ENCODE results near the gene MAN1C1. TPM values are rescaled to one million over a fixed set of nuclear protein-coding genes. Genes with fewer than 3 reads are reported as not detected.

MAN1C1 gene
- total RNA-seq, 1 experiment from 2014 or later = 9.3 TPM

DNA sequence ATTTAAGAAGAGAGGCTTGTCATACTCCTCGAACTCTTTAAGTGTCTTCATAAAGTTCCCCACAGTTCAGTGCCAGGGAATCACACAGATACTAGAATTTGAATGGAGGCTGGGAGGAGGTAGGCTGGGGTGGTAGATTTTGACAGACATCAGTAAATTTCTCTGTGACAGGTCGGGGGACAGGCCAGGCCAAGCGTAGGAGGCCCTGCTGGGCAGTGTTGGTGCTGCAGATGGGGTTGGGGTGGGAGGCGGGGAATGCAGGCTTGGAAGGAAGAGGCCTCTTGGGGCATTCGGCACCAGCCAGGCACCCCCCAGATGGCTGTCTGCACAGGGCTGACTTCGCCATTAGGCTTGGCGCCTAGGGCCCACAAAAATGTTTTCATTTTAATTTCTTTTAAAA is 84.0 kb downstream of the MAN1C1 start:
- no peaks in the 10 kb centered on the region for H3K9me3 Mint-ChIP-seq
- no peak overlapping the region for H3K4ac ChIP-seq (ENCODE audit: low read depth, low read length)
- no peak overlapping the region for H3K56ac ChIP-seq (ENCODE audit: insufficient read length, low read depth, low read length)
- no peaks in the 10 kb centered on the region for H3K79me1 ChIP-seq (ENCODE audit: insufficient read depth, low read depth, low read length, poor library complexity, severe bottlenecking)
- H3K27me3 Mint-ChIP-seq (ENCODE audit: low read depth) = no peaks in the 10 kb centered on the region
- H2BK12ac ChIP-seq (ENCODE audit: insufficient read length, low read depth, low read length) = no peak overlapping the region
- H3K9me3 ChIP-seq (ENCODE audit: control insufficient read depth, low read depth, low read length) = no peaks in the 10 kb centered on the region
- WGBS (ENCODE audit: extremely low coverage, insufficient read length, low lambda C conversion rate) = no CpG with 5 or more reads among the region's 7 CpGs
- no peak overlapping the region for H4K91ac ChIP-seq (ENCODE audit: insufficient read length, low read depth, low read length)
- no peak overlapping the region for H2BK20ac ChIP-seq (ENCODE audit: low read depth, low read length, poor library complexity, severe bottlenecking)
- H2AFZ ChIP-seq (ENCODE audit: low read length) = no peak overlapping the region
- DNase-seq = peak; percentile 63
- H3K27me3 ChIP-seq (ENCODE audit: insufficient read depth, low read length) = no peaks in the 10 kb centered on the region
- no peak overlapping the region for H3T11ph ChIP-seq (ENCODE audit: low read length)
- no peak overlapping the region for H2BK5ac ChIP-seq (ENCODE audit: insufficient read length, low read length)
- no peak overlapping the region for H2AK5ac ChIP-seq (ENCODE audit: insufficient read length, low read length)
- no peaks in the 10 kb centered on the region for H3K36me3 Mint-ChIP-seq (ENCODE audit: insufficient read depth in 1 of 3, low read depth in 3 of 3)
- H3K18ac ChIP-seq (ENCODE audit: insufficient read length, low read depth, low read length) = no peak overlapping the region
- no peak overlapping the region for H4K5ac ChIP-seq (ENCODE audit: insufficient read length, low read depth, low read length)
- H2BK120ac ChIP-seq (ENCODE audit: low read depth, low read length, poor library complexity, severe bottlenecking) = no peak overlapping the region
- no peak overlapping the region for H3K14ac ChIP-seq (ENCODE audit: insufficient read depth, low read length)
- no peak overlapping the region; a peak in 1 of 7 replicates for H3K27ac Mint-ChIP-seq
- no peaks in the 10 kb centered on the region for H3K23me2 ChIP-seq (ENCODE audit: insufficient read length, low read depth, low read length, poor library complexity, severe bottlenecking)
- H3K9ac ChIP-seq (ENCODE audit: extremely low read depth, insufficient read length, low read length) = no peak overlapping the region
- TF ChIP-seq CTCF (conservative IDR thresholded peaks at IDR 0.05) = peak; percentile 46
- no peaks in the 10 kb centered on the region for H3K79me2 ChIP-seq (ENCODE audit: insufficient read depth, low read length)
- H3K4me2 ChIP-seq (ENCODE audit: insufficient read depth, insufficient read length, low read length) = no peak overlapping the region
- H2BK15ac ChIP-seq (ENCODE audit: low read depth, low read length) = no peak overlapping the region
- peaks cover 9% of the 10 kb centered on the region; the same call in 1 of the 2 replicates for H3K4me1 ChIP-seq (ENCODE audit: insufficient read depth, low read length)
- no peak overlapping the region for H3K27ac ChIP-seq (ENCODE audit: insufficient read length, low read depth, low read length)
- H4K20me1 ChIP-seq (ENCODE audit: control insufficient read depth, insufficient read depth, insufficient read length) = no peaks in the 10 kb centered on the region
- H3K4me1 Mint-ChIP-seq = peaks cover 63 to 70% of the 10 kb centered on the region in 2 experiments
- no peak overlapping the region for H3K4me3 Mint-ChIP-seq
- H3K23ac ChIP-seq (ENCODE audit: insufficient read length, low read depth, low read length) = no peak overlapping the region
- H4K8ac ChIP-seq (replicated peaks; ENCODE audit: insufficient read length, low read depth, low read length) = no peak overlapping the region
